ENCODE measurements around the gene RAET1G. TPM values are rescaled to one million over a fixed set of nuclear protein-coding genes. Genes with fewer than 3 reads are reported as not detected.
A peak's percentile ranks its signal among the peaks of the same experiment; 100 is the strongest.
"Not testable (repeated sequence)": the region's sequence is repeated elsewhere in the genome, so short reads cannot be mapped to it uniquely, and the experiment has no call there.

Gene RAET1G
- total and polyA plus RNA-seq, 2 experiments from 2014 or later: 8.9 to 15.8 TPM

DNA sequence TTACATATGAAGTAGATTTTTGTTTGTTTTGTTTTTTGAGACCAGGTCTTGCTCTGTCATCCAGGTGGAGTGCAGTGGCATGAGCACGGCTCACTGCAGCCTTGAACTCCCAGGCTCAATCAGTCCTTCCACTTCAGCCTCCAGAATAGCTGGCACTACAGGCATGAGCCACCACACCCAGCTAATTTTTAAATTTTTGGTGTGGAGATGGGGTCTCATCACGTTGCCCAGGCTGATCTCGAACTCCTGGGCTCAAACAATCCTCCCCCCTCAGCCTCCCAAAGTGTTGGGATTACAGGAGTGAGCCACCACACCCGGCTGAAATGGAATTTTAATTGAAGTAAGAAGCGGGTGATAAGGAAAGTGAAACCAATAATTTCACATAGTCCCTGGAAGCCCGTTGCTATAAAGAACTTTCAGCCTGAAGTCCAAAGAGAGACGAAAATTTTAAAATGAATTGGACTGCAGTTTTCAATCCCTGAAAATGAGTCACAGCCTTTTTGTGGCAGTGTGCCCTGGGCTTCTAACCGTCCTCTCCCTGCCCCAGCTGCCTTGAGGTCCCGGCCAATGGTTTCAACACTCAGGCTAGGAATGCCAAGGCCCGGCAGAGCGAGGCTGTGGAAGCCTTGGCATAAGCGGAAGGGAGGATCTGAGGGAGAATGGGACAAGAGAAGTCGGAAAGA is 25.8 kb downstream of the RAET1G start:
- Histone ChIP-seq H3K4me3 (peak overlapping the region; percentile 69), H2AFZ (peak overlapping the region; percentile 71), H3K4me1 (ENCODE audit: insufficient read depth) (peaks cover 34% of the 10 kb centered on the region), H3K9me2 (ENCODE audit: insufficient read depth) (no peaks in the 10 kb centered on the region), H4K20me1 (ENCODE audit: insufficient read depth) (no peaks in the 10 kb centered on the region), H3K4me2 (ENCODE audit: unreplicated experiment) (peak overlapping the region; percentile 84), H3K36me3 (ENCODE audit: low read depth) (no peaks in the 10 kb centered on the region), H3K79me2 (ENCODE audit: insufficient read depth) (no peaks in the 10 kb centered on the region), H3F3A (ENCODE audit: insufficient read depth) (peaks cover 28% of the 10 kb centered on the region), H3K27ac (peak overlapping the region; percentile 94), H3K9ac (peak overlapping the region; percentile 76), H3K9me3 (ENCODE audit: low read depth) (no peaks in the 10 kb centered on the region), H3K27me3 (replicated peaks; ENCODE audit: insufficient read depth) (no peaks in the 10 kb centered on the region)
- in situ Hi-C loops (cut with MboI): no loop called here
- TF ChIP-seq EZH2phosphoT487 (IDR thresholded peaks at IDR 0.05; ENCODE audit: insufficient read depth, low read depth) (no peak), EZH2 (IDR thresholded peaks at IDR 0.05; ENCODE audit: insufficient read depth, poor library complexity, severe bottlenecking) (no peak)
- DNase-seq: peak; percentile 97
- 2 to 5% methylated on average over 13 of the region's 13 CpGs for WGBS, 2 experiments (ENCODE audit: low coverage in 1 of 2, low lambda C conversion rate in 2 of 2, missing lambda C conversion rate in 2 of 2)

DNA sequence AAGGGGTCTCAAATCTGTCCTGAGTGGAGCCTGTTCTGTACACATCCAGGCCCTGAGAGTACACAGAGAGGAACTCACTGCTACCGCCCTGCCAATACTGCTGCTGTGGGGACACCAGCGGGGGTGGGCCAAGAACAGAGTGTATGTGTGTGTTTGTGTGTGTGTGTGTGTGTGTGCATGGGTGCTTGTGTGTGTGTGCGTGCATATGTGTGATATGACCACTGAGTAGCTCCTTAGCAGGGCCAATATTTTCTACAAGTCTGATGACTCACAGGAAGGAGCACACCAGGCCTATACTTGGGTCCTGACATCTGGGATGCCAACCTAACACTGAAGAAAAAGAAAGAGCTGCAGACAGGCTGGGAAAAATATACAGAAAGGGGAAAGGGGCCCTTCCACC is 26.4 kb downstream of the RAET1G start:
- Histone ChIP-seq H3F3A (ENCODE audit: insufficient read depth) (peaks cover 34% of the 10 kb centered on the region), H3K4me3 (peak overlapping the region; percentile 69), H4K20me1 (ENCODE audit: insufficient read depth) (no peaks in the 10 kb centered on the region), H3K9me2 (ENCODE audit: insufficient read depth) (no peaks in the 10 kb centered on the region), H2AFZ (peak overlapping the region; percentile 71), H3K27me3 (replicated peaks; ENCODE audit: insufficient read depth) (no peaks in the 10 kb centered on the region), H3K36me3 (ENCODE audit: low read depth) (no peaks in the 10 kb centered on the region), H3K79me2 (ENCODE audit: insufficient read depth) (no peaks in the 10 kb centered on the region), H3K4me2 (ENCODE audit: unreplicated experiment) (peak overlapping the region; percentile 84), H3K9ac (peak overlapping the region; percentile 76), H3K4me1 (ENCODE audit: insufficient read depth) (peaks cover 39% of the 10 kb centered on the region), H3K9me3 (ENCODE audit: low read depth) (no peaks in the 10 kb centered on the region), H3K27ac (peak overlapping the region; percentile 94)
- in situ Hi-C loops (cut with MboI): no loop called here
- TF ChIP-seq EZH2phosphoT487 (IDR thresholded peaks at IDR 0.05; ENCODE audit: insufficient read depth, low read depth) (no peak), EZH2 (IDR thresholded peaks at IDR 0.05; ENCODE audit: insufficient read depth, poor library complexity, severe bottlenecking) (no peak)
- DNase-seq: peak; percentile 77
- WGBS, 2 experiments (ENCODE audit: low coverage in 1 of 2, low lambda C conversion rate in 2 of 2, missing lambda C conversion rate in 2 of 2): 81 to 82% methylated on average over 3 of the region's 3 CpGs

DNA sequence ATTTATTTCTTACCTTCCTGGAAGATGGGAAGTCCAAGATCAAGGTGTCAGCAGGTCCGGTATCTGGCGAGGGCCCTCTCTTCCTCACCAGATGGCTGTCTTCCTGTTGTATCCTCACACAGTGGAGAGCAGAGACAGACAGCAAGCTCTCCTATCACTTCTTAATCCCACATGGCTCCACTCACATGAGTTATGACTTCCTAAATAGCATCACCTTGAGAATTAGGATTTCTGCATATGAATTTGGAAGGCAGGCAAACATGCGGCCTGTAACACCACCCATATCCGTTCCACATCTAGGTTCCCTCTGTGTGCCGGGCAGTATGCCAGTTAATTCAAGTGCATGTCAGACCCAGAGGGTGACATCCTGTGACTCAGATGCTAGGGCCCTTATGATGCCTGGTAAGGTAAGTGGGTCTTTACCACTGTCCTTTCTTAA is 27.1 kb downstream of the RAET1G start:
- 12 to 21% methylated on average over 5 of the region's 5 CpGs for WGBS, 2 experiments (ENCODE audit: low coverage in 1 of 2, low lambda C conversion rate in 2 of 2, missing lambda C conversion rate in 2 of 2)
- peak overlapping the region; percentile 94 for H3K27ac ChIP-seq
- in situ Hi-C loops (cut with MboI): no loop called here

DNA sequence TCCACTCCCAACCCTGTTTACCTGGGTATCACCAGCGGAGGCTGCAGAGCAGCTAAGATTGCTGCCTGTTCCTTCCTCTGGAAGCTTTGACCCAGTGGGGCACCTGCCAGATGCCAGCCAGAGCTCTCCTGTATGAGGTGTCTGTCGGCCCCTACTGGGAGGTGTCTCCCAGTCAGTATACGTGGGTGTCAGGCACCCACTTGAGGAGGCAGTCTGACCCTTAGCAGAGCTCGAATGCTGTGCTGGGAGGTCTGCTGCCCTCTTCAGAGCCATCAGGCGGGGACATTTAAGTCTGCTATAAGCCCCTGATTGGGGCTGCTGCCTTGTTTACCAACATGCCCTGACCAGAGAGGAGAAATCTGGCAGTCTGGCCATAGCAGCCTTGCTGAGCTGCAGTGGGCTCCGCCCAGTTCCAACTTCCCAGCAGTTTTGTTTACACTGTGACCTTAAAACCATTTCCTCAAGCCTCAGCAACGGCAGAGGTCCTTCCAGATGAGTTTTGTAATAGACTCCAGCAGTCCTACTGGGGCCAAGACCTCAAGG is 27.8 kb downstream of the RAET1G start:
- H4K20me1 ChIP-seq (ENCODE audit: insufficient read depth): no peaks in the 10 kb centered on the region
- DNase-seq: peak; percentile 87
- H3K79me2 ChIP-seq (ENCODE audit: insufficient read depth): no peaks in the 10 kb centered on the region
- no peaks in the 10 kb centered on the region for H3K9me3 ChIP-seq (ENCODE audit: low read depth)
- 27 to 28% methylated on average over 7 of the region's 7 CpGs for WGBS, 2 experiments (ENCODE audit: low coverage in 1 of 2, low lambda C conversion rate in 2 of 2, missing lambda C conversion rate in 2 of 2)
- H3K4me3 ChIP-seq: 0 out of 2 replicates have a peak overlapping the region, but pooled peaks have one; percentile 27
- H2AFZ ChIP-seq: peak overlapping the region; percentile 67
- peak overlapping the region; percentile 94 for H3K27ac ChIP-seq
- in situ Hi-C loops (cut with MboI): no loop called here
- no peaks in the 10 kb centered on the region for H3K9me2 ChIP-seq (ENCODE audit: insufficient read depth)
- no peaks in the 10 kb centered on the region for H3K27me3 ChIP-seq (replicated peaks; ENCODE audit: insufficient read depth)
- peak overlapping the region; percentile 43 for H3K9ac ChIP-seq
- H3K4me2 ChIP-seq (ENCODE audit: unreplicated experiment): peak overlapping the region; percentile 62
- no peaks in the 10 kb centered on the region for H3K36me3 ChIP-seq (ENCODE audit: low read depth)
- H3F3A ChIP-seq (ENCODE audit: insufficient read depth): peaks cover 41% of the 10 kb centered on the region
- peaks cover 53% of the 10 kb centered on the region for H3K4me1 ChIP-seq (ENCODE audit: insufficient read depth)
- TF ChIP-seq EZH2phosphoT487 (IDR thresholded peaks at IDR 0.05; ENCODE audit: insufficient read depth, low read depth) (no peak), EZH2 (IDR thresholded peaks at IDR 0.05; ENCODE audit: insufficient read depth, poor library complexity, severe bottlenecking) (no peak)

More for the DNA sequence above, 27.1 kb downstream of the RAET1G start:
- no peaks in the 10 kb centered on the region for H3K27me3 ChIP-seq (replicated peaks; ENCODE audit: insufficient read depth)
- H3K4me1 ChIP-seq (ENCODE audit: insufficient read depth): peaks cover 45% of the 10 kb centered on the region
- peak overlapping the region; percentile 84 for H3K4me2 ChIP-seq (ENCODE audit: unreplicated experiment)
- no peaks in the 10 kb centered on the region for H3K79me2 ChIP-seq (ENCODE audit: insufficient read depth)
- peaks cover 41% of the 10 kb centered on the region for H3F3A ChIP-seq (ENCODE audit: insufficient read depth)
- H3K9ac ChIP-seq: peak overlapping the region; percentile 13; the same call in 1 of the 2 replicates
- peak overlapping the region; percentile 67 for H2AFZ ChIP-seq
- TF ChIP-seq EZH2phosphoT487 (IDR thresholded peaks at IDR 0.05; ENCODE audit: insufficient read depth, low read depth): no peak
- TF ChIP-seq EZH2 (IDR thresholded peaks at IDR 0.05; ENCODE audit: insufficient read depth, poor library complexity, severe bottlenecking): no peak
- no peaks in the 10 kb centered on the region for H4K20me1 ChIP-seq (ENCODE audit: insufficient read depth)
- DNase-seq: peak; percentile 82
- no peaks in the 10 kb centered on the region for H3K9me3 ChIP-seq (ENCODE audit: low read depth)
- no peaks in the 10 kb centered on the region for H3K9me2 ChIP-seq (ENCODE audit: insufficient read depth)
- 0 out of 2 replicates have a peak overlapping the region, but pooled peaks have one; percentile 27 for H3K4me3 ChIP-seq
- H3K36me3 ChIP-seq (ENCODE audit: low read depth): no peaks in the 10 kb centered on the region

DNA sequence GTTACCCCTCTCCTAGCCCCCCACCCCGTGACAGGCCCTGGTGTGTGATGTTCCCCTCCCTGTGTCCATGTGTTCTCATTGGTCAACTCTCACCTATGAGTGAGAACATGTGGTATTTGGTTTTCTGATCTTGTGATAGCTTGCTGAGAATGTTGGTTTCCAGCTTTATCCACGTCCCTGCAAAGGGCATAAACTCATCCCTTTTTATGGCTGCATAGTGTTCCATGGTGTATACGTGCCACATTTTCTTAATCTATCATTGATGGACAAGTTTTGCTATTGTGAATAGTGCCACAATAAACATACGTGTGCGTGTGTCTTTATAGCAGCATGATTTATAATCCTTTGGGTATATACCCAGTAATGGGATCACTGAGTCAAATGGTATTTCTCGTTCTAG is 31.1 kb downstream of the RAET1G start:
- 90% methylated on average over 6 of the region's 6 CpGs for WGBS, 2 experiments (ENCODE audit: low coverage in 1 of 2, low lambda C conversion rate in 2 of 2, missing lambda C conversion rate in 2 of 2)
- H3K79me2 ChIP-seq (ENCODE audit: insufficient read depth); H3K27me3 ChIP-seq (replicated peaks; ENCODE audit: insufficient read depth); DNase-seq; H3K4me3 ChIP-seq; H3K36me3 ChIP-seq (ENCODE audit: low read depth); H2AFZ ChIP-seq; H3K9me2 ChIP-seq (ENCODE audit: insufficient read depth); H4K20me1 ChIP-seq (ENCODE audit: insufficient read depth); in situ Hi-C loops (cut with MboI); H3K4me2 ChIP-seq (ENCODE audit: unreplicated experiment); H3K9ac ChIP-seq; H3K9me3 ChIP-seq (ENCODE audit: low read depth): not testable (repeated sequence)
- peak overlapping the region; percentile 80 for H3K27ac ChIP-seq
- H3F3A ChIP-seq (ENCODE audit: insufficient read depth): peaks cover 52% of the 10 kb centered on the region
- H3K4me1 ChIP-seq (ENCODE audit: insufficient read depth): peaks cover 70% of the 10 kb centered on the region
